A549 (cell line): ENCODE results near the gene RBM3. TPM values are rescaled to one million over a fixed set of nuclear protein-coding genes. Genes with fewer than 3 reads are reported as not detected.
A peak's percentile ranks its signal among the peaks of the same experiment; 100 is the strongest.

Source experiments
- ATAC-seq, 2 experiments: fragments of 200-7000 bp in 1 of 2; fragments of >200 bp in 1 of 2; cut with Nextera tagmentation in 1 of 2; cut with Tn5 transposase in 1 of 2; 3 replicates each; pipeline versions ENCODE4 v1.8.0 to v1.9.1; 2018 to 2020; ENCODE audit warnings: mild to moderate bottlenecking in 1 of 2, moderate library complexity in 1 of 2
- CTCF ChIA-PET: fragments of 300-600 bp; sonication (Branson Sonifier 250); formaldehyde crosslinking; extraction: SDS; loops from one replicate; lab custom pipeline; 2021; ENCODE audit warnings: antibody characterized with exemption, inconsistent platforms; lab: Yijun Ruan, JAX
- POLR2A ChIA-PET: fragments of 350-600 bp; formaldehyde crosslinking; extraction: SDS; loops from one replicate; lab custom pipeline; 2021; ENCODE audit warnings: antibody characterized with exemption, inconsistent platforms; lab: Yijun Ruan, JAX
- DNase-seq, 2 experiments: peaks; one replicate each; pipeline versions ENCODE4 v3.0.0 to v3.0.0-alpha.2; 2011 to 2016; ENCODE audit warnings: low read depth in 1 of 2, low spot score in 1 of 2
- FAIRE-seq: peaks from 2 replicates; lab custom pipeline; 2011; peaks lifted over from hg19 to GRCh38; lab: Jason Lieb, UNC
- H3K27ac ChIP-seq, 2 experiments: fragments of >200 bp; sonication (Bioruptor Twin); formaldehyde crosslinking; 3 replicates each; pipeline ENCODE4 v1.5.1; 2016 to 2017
- H3K4me1 ChIP-seq: fragments of >200 bp; sonication (Bioruptor Twin); formaldehyde crosslinking; 3 replicates; pipeline ENCODE4 v1.6.1; 2016
- H3K4me2 ChIP-seq: fragments of >200 bp; sonication (Bioruptor Twin); formaldehyde crosslinking; 3 replicates; pipeline ENCODE4 v1.6.1; 2016
- H3K4me3 ChIP-seq: fragments of >200 bp; sonication (Bioruptor Twin); formaldehyde crosslinking; 3 replicates; pipeline ENCODE4 v1.5.1; 2016
- H3K9me3 ChIP-seq: fragments of >200 bp; sonication (Bioruptor Twin); formaldehyde crosslinking; 3 replicates; pipeline ENCODE4 v1.6.1; 2016
- ATOH8 ChIP-seq: fragments of 250-450 bp; sonication (Bioruptor Pico); IDR thresholded peaks from 2 replicates; pipeline ENCODE4 v1.5.0; 2020; ENCODE audit warnings: low read depth, mild to moderate bottlenecking, moderate library complexity
- BCL3 ChIP-seq: fragments of >200 bp; sonication (Bioruptor Twin); formaldehyde crosslinking; IDR thresholded peaks from 3 replicates; pipeline ENCODE4 v1.6.1; 2016
- CBX2 ChIP-seq: fragments of 200-600 bp; sonication (generic); IDR thresholded peaks from 2 replicates; pipeline ENCODE4 v1.6.1; 2016; ENCODE audit warnings: low read depth, mild to moderate bottlenecking, borderline replicate concordance
- CEBPB ChIP-seq, 2 experiments: fragments of >200 bp in 1 of 2; sonication (Bioruptor Twin) in 1 of 2; formaldehyde crosslinking in 1 of 2; IDR thresholded peaks; 2 replicates each; pipeline ENCODE4 v1.6.1; 2012 to 2016
- ELK1 ChIP-seq: fragments of 150-350 bp; IDR thresholded peaks from 2 replicates; pipeline ENCODE4 v1.6.1; 2014; ENCODE audit warnings: low read depth, mild to moderate bottlenecking, low read length
- ESRRA ChIP-seq: fragments of 150-350 bp; IDR thresholded peaks from 2 replicates; pipeline ENCODE4 v1.6.1; 2014; ENCODE audit warnings: mild to moderate bottlenecking, low read length, borderline replicate concordance
- FOSB ChIP-seq: fragments of 250-450 bp; sonication (Bioruptor Pico); IDR thresholded peaks from 2 replicates; pipeline ENCODE4 v1.5.0; 2020; ENCODE audit warnings: mild to moderate bottlenecking, moderate library complexity
- FOSL2 ChIP-seq, 2 experiments: fragments of 450-650 bp in 1 of 2; fragments of >200 bp in 1 of 2; sonication (Bioruptor Twin) in 1 of 2; formaldehyde crosslinking; IDR thresholded peaks; 2 replicates each; pipeline versions ENCODE4 v1.5.0 to v1.6.1; 2016 to 2020; ENCODE audit warnings: mild to moderate bottlenecking in 1 of 2, moderate library complexity in 1 of 2
- FOXS1 ChIP-seq: fragments of 250-450 bp; sonication (Bioruptor Pico); IDR thresholded peaks from 2 replicates; pipeline ENCODE4 v1.5.0; 2020; ENCODE audit warnings: mild to moderate bottlenecking, moderate library complexity
- HEYL ChIP-seq: fragments of 250-450 bp; sonication (Bioruptor Pico); IDR thresholded peaks from 2 replicates; pipeline ENCODE4 v1.8.0; 2021; ENCODE audit warnings: mild to moderate bottlenecking, moderate library complexity
- NR3C1 ChIP-seq: fragments of >200 bp; sonication (Bioruptor Twin); formaldehyde crosslinking; IDR thresholded peaks from 3 replicates; pipeline ENCODE4 v1.6.1; 2017
- PHF8 ChIP-seq: fragments of 200-600 bp; sonication (generic); IDR thresholded peaks from 2 replicates; pipeline ENCODE4 v1.6.1; 2016; ENCODE audit warnings: low read depth, mild to moderate bottlenecking, antibody characterized with exemption, moderate library complexity, borderline replicate concordance
- REST ChIP-seq: fragments of 200-600 bp; sonication (generic); IDR thresholded peaks from 2 replicates; pipeline ENCODE4 v1.6.1; 2016; ENCODE audit warnings: antibody characterized with exemption, mild to moderate bottlenecking, moderate library complexity
- RFX5 ChIP-seq: fragments of 450-650 bp; IDR thresholded peaks from 2 replicates; pipeline ENCODE4 v1.7.1; 2014; ENCODE audit warnings: antibody characterized with exemption, mild to moderate bottlenecking, moderate library complexity
- ZFP36 ChIP-seq: fragments of 450-650 bp; IDR thresholded peaks from 2 replicates; pipeline ENCODE4 v1.6.1; 2014; ENCODE audit warnings: borderline replicate concordance; ENCODE audit not compliant: partially characterized antibody
- ZSCAN20 ChIP-seq: fragments of 250-450 bp; sonication (Bioruptor Pico); IDR thresholded peaks from 2 replicates; pipeline ENCODE4 v1.8.0; 2022; ENCODE audit warnings: mild to moderate bottlenecking, moderate library complexity
- WGBS: methylation state at CpG from one replicate; pipeline ENCODE4 v1.1.6; 2017; ENCODE audit errors: missing lambda C conversion rate; 5-methylcytosine and 5-hydroxymethylcytosine counted together
- polyA plus RNA-seq, 4 experiments: library from polyadenylated mRNA; depleted of rRNA in 3 of 4; stranded (reverse); fragments of >200 nt; fragmentation: RNase III in 1 of 4; extraction: RNeasy Plus Mini Kit Qiagen cat#74134 plus additional on column Dnase treatment in 1 of 4; gene quantifications; 2 replicates in 3 of 4; 3 replicates in 1 of 4; pipeline ENCODE4 v1.2.3, GENCODE V29; 2011 to 2017

Gene RBM3
- polyA plus RNA-seq, 2 of the 4 experiments (the other 2 are of a cell fraction), result 337 to 353 TPM

GRCh38 chrX:48558271-48558670 lies 16.0 kb upstream of the RBM3 start:
- 69% methylated on average over 4 of the region's 4 CpGs for WGBS
- H3K4me2 ChIP-seq, result no peak overlapping the region
- no peak for FAIRE-seq
- no peak overlapping the region for H3K27ac ChIP-seq
- ChIA-PET POLR2A (interaction anchor here (0.8 to 1.2 kb wide), 2 partner anchors 16 to 19 kb away, joined by 4 to 5 read pairs; partner anchors contain the start of genes RBM3 and TBC1D25), CTCF (interaction anchor here (0.7 to 0.8 kb wide), 2 partner anchors 10 to 18 kb away, joined by 4 read pairs; partner anchors contain the start of gene TBC1D25)
- peak; percentile 36 to 47 for DNase-seq
- TF ChIP-seq FOSB (CRISPR knock-in tag), result no peak
- no peak for TF ChIP-seq RFX5
- TF ChIP-seq REST, result no peak
- TF ChIP-seq ZFP36, result no peak
- no peak for TF ChIP-seq ELK1
- no peak for TF ChIP-seq CEBPB (IDR thresholded peaks at IDR 0.05)
- TF ChIP-seq FOSL2 (IDR thresholded peaks at IDR 0.05), result no peak
- TF ChIP-seq FOSL2 (CRISPR knock-in tag; IDR thresholded peaks at IDR 0.05), result 0 out of 2 replicates have a peak, but pooled peaks have one; percentile 45
- no peaks in the 10 kb centered on the region for H3K9me3 ChIP-seq
- ATAC-seq, result peak; percentile 82 to 89
- no peak overlapping the region for H3K4me3 ChIP-seq
- no peaks in the 10 kb centered on the region for H3K4me1 ChIP-seq

GRCh38 chrX:48559636-48560035 lies 14.6 kb upstream of the RBM3 start:
- FAIRE-seq, result no peak
- Histone ChIP-seq H3K4me3 (no peak overlapping the region), H3K9me3 (no peaks in the 10 kb centered on the region), H3K4me2 (no peak overlapping the region), H3K4me1 (no peaks in the 10 kb centered on the region), H3K27ac (no peak overlapping the region)
- 93% methylated on average over 19 of the region's 24 CpGs for WGBS
- no peak for TF ChIP-seq CEBPB (IDR thresholded peaks at IDR 0.05)
- TF ChIP-seq PHF8, result no peak
- TF ChIP-seq ZSCAN20, result no peak
- no peak for TF ChIP-seq CBX2
- no peak for TF ChIP-seq HEYL (CRISPR knock-in tag)
- TF ChIP-seq NR3C1, result no peak
- ChIA-PET POLR2A (no interaction called here), CTCF (interaction anchor here (0.7 kb wide), 1 partner anchor 12 kb away, joined by 3 read pairs; no protein-coding TSS in a partner anchor)
- DNase-seq, result no peak
- no peak for ATAC-seq

GRCh38 chrX:48560056-48560455 lies 14.2 kb upstream of the RBM3 start:
- DNase-seq (no peak), FAIRE-seq (no peak), ATAC-seq (no peak)
- H3K4me2 ChIP-seq, result no peak overlapping the region
- WGBS, result 100% methylated on average over 10 of the region's 14 CpGs
- no peaks in the 10 kb centered on the region for H3K9me3 ChIP-seq
- no peak overlapping the region for H3K27ac ChIP-seq
- CTCF ChIA-PET, result no interaction called here
- no peaks in the 10 kb centered on the region for H3K4me1 ChIP-seq
- no peak overlapping the region for H3K4me3 ChIP-seq
- POLR2A ChIA-PET, result no interaction called here
- TF ChIP-seq CEBPB (IDR thresholded peaks at IDR 0.05), result no peak
- no peak for TF ChIP-seq BCL3
- no peak for TF ChIP-seq ATOH8 (CRISPR knock-in tag)
- no peak for TF ChIP-seq FOSL2 (IDR thresholded peaks at IDR 0.05)
- TF ChIP-seq FOSL2 (CRISPR knock-in tag; IDR thresholded peaks at IDR 0.05), result no peak
- no peak for TF ChIP-seq ESRRA
- no peak for TF ChIP-seq FOXS1
- TF ChIP-seq, all 56 proteins: peak for 0
